ENCODE results near the gene HS3ST3A1.
A peak's percentile ranks its signal among the peaks of the same experiment; 100 is the strongest.

HS3ST3A1 gene

GRCh38 chr17:13475574-13476223 is 126.0 kb downstream of the HS3ST3A1 start:
- DNase-seq (ENCODE audit: extremely low read depth, low read depth): no peak
- no peak overlapping the region for H3K4me3 ChIP-seq (replicated peaks; ENCODE audit: low read depth, low read length)
- TF ChIP-seq CTCF (IDR thresholded peaks at IDR 0.05; ENCODE audit: low read depth, low read length, missing control alignments): no peak

GRCh38 chr17:13474073-13474800 is 127.5 kb downstream of the HS3ST3A1 start:
- no peak for TF ChIP-seq CTCF (IDR thresholded peaks at IDR 0.05; ENCODE audit: low read depth, low read length, missing control alignments)
- DNase-seq (ENCODE audit: extremely low read depth, low read depth): peak; percentile 17
- no peak overlapping the region for H3K4me3 ChIP-seq (replicated peaks; ENCODE audit: low read depth, low read length)

GRCh38 chr17:13465678-13466077 is 136.1 kb downstream of the HS3ST3A1 start:
- no peak for TF ChIP-seq CTCF (IDR thresholded peaks at IDR 0.05; ENCODE audit: low read depth, low read length, missing control alignments)
- H3K4me3 ChIP-seq (replicated peaks; ENCODE audit: low read depth, low read length): no peak overlapping the region
- no peak for DNase-seq (ENCODE audit: extremely low read depth, low read depth)

GRCh38 chr17:13462673-13463124 is 139.0 kb downstream of the HS3ST3A1 start:
- no peak for TF ChIP-seq CTCF (IDR thresholded peaks at IDR 0.05; ENCODE audit: low read depth, low read length, missing control alignments)
- no peak for DNase-seq (ENCODE audit: extremely low read depth, low read depth)

GRCh38 chr17:13462146-13462545 is 139.6 kb downstream of the HS3ST3A1 start:
- TF ChIP-seq CTCF (IDR thresholded peaks at IDR 0.05; ENCODE audit: low read depth, low read length, missing control alignments): no peak
- H3K4me3 ChIP-seq (replicated peaks; ENCODE audit: low read depth, low read length): no peak overlapping the region
- DNase-seq (ENCODE audit: extremely low read depth, low read depth): peak; percentile 46

More at GRCh38 chr17:13462673-13463124, 139.0 kb downstream of the HS3ST3A1 start:
- no peak overlapping the region for H3K4me3 ChIP-seq (replicated peaks; ENCODE audit: low read depth, low read length)

GRCh38 chr17:13460261-13461000 is 141.3 kb downstream of the HS3ST3A1 start:
- H3K4me3 ChIP-seq (replicated peaks; ENCODE audit: low read depth, low read length): no peak overlapping the region
- no peak for TF ChIP-seq CTCF (IDR thresholded peaks at IDR 0.05; ENCODE audit: low read depth, low read length, missing control alignments)
- no peak for DNase-seq (ENCODE audit: extremely low read depth, low read depth)
